HepG2 (cell line): ENCODE measurements around the gene HEXIM1. TPM values are rescaled to one million over a fixed set of nuclear protein-coding genes. Genes with fewer than 3 reads are reported as not detected.
A peak's percentile ranks its signal among the peaks of the same experiment; 100 is the strongest.

Experiments
- CREB3 ChIP-seq: sonication (generic); formaldehyde crosslinking; IDR thresholded peaks from 2 replicates; pipeline ENCODE4 v1.5.0; 2020; ENCODE audit warnings: missing genetic modification reagents
- EEA1 ChIP-seq: sonication (generic); formaldehyde crosslinking; IDR thresholded peaks from 2 replicates; pipeline ENCODE4 v1.5.1; 2020; ENCODE audit warnings: mild to moderate bottlenecking, missing genetic modification reagents, borderline replicate concordance
- HNRNPLL ChIP-seq: fragments of 200-400 bp; formaldehyde crosslinking; IDR thresholded peaks from 2 replicates; pipeline ENCODE4 v1.6.1; 2017; ENCODE audit warnings: mild to moderate bottlenecking, low read depth, low read length; ENCODE audit not compliant: poor library complexity, severe bottlenecking
- MLX ChIP-seq: IDR thresholded peaks from 2 replicates; pipeline ENCODE4 v1.6.1; 2016
- MXD3 ChIP-seq: IDR thresholded peaks from 2 replicates; pipeline ENCODE4 v1.6.1; 2016; ENCODE audit warnings: mild to moderate bottlenecking, missing biosample characterization, missing genetic modification reagents
- MXD4 ChIP-seq: IDR thresholded peaks from 2 replicates; pipeline ENCODE4 v1.6.1; 2016; ENCODE audit warnings: mild to moderate bottlenecking, missing biosample characterization, missing genetic modification reagents
- NCOA1 ChIP-seq: sonication (generic); formaldehyde crosslinking; IDR thresholded peaks from 2 replicates; pipeline ENCODE4 v1.9.0; 2021; ENCODE audit warnings: missing genetic modification reagents
- NR2F6 ChIP-seq, 2 experiments: IDR thresholded peaks; 2 replicates each; pipeline ENCODE4 v1.6.1; 2016; ENCODE audit warnings: antibody characterized with exemption in 1 of 2, mild to moderate bottlenecking in 1 of 2
- PBX3 ChIP-seq: sonication (generic); formaldehyde crosslinking; IDR thresholded peaks from 2 replicates; pipeline ENCODE4 v1.8.1; 2023; ENCODE audit warnings: missing genetic modification reagents, inconsistent platforms, borderline replicate concordance
- PHF8 ChIP-seq: sonication (generic); formaldehyde crosslinking; IDR thresholded peaks from 2 replicates; pipeline ENCODE4 v1.5.0; 2020; ENCODE audit warnings: missing genetic modification reagents
- ZBTB33 ChIP-seq: sonication (generic); formaldehyde crosslinking; IDR thresholded peaks from 2 replicates; pipeline ENCODE4 v1.4.0; 2020; ENCODE audit warnings: missing genetic modification reagents
- ZC3H13 ChIP-seq: sonication (generic); formaldehyde crosslinking; IDR thresholded peaks from 2 replicates; pipeline ENCODE4 v1.8.1; 2023; ENCODE audit warnings: mild to moderate bottlenecking, missing genetic modification reagents, moderate library complexity
- ZNF333 ChIP-seq: sonication (generic); formaldehyde crosslinking; IDR thresholded peaks from 2 replicates; pipeline ENCODE4 v1.4.0; 2020; ENCODE audit warnings: mild to moderate bottlenecking, missing genetic modification reagents, borderline replicate concordance
- ZNF430 ChIP-seq: sonication (generic); formaldehyde crosslinking; IDR thresholded peaks from 2 replicates; pipeline ENCODE4 v1.9.0; 2021; ENCODE audit warnings: mild to moderate bottlenecking, missing genetic modification reagents
- ZNF431 ChIP-seq: sonication (generic); formaldehyde crosslinking; IDR thresholded peaks from 2 replicates; pipeline ENCODE4 v1.9.0; 2022; ENCODE audit warnings: missing genetic modification reagents, low read depth, mild to moderate bottlenecking, borderline replicate concordance
- ZNF563 ChIP-seq: sonication (generic); formaldehyde crosslinking; IDR thresholded peaks from 2 replicates; pipeline ENCODE4 v1.8.0; 2022; ENCODE audit warnings: mild to moderate bottlenecking, moderate library complexity, missing genetic modification reagents
- polyA plus RNA-seq, 8 experiments: library from polyadenylated mRNA; depleted of rRNA in 3 of 8; stranded (reverse) in 7 of 8; unstranded in 1 of 8; fragments of >200 nt; fragmentation: Illumina TruSeq in 4 of 8; extraction: Trizol in 4 of 8; gene quantifications; 2 replicates each; pipeline versions ENCODE4 v1.2.1 to v1.2.3, GENCODE V29; 2011 to 2016; ENCODE audit warnings: low read depth in 4 of 8, missing spikeins in 1 of 8, mixed read lengths in 1 of 8; ENCODE audit not compliant: insufficient read depth in 1 of 8
- total RNA-seq, 5 experiments: library from RNA; depleted of rRNA; stranded (reverse); fragments of >200 nt; fragmentation: Illumina TruSeq; extraction: Trizol; gene quantifications; 2 replicates each; pipeline ENCODE4 v1.2.3, GENCODE V29; 2016; ENCODE audit warnings: low read depth in 1 of 5
- TF ChIP-seq, protein P1 (sequence below): sonication (generic); formaldehyde crosslinking; IDR thresholded peaks from 2 replicates; pipeline ENCODE4 v1.5.1; 2020; ENCODE audit warnings: mild to moderate bottlenecking, missing genetic modification reagents, moderate library complexity
- TF ChIP-seq, protein P2 (sequence below), 2 experiments: sonication (generic) in 1 of 2; formaldehyde crosslinking in 1 of 2; IDR thresholded peaks; 2 replicates each; pipeline versions ENCODE4 v1.4.0 to v1.6.1; 2018 to 2020; ENCODE audit warnings: missing genetic modification reagents in 2 of 2, borderline replicate concordance in 1 of 2, low read depth in 1 of 2, mild to moderate bottlenecking in 1 of 2, missing biosample characterization in 1 of 2

HEXIM1 gene
- total and polyA plus RNA-seq, 2 of the 13 experiments (the other 11 are each of a cell fraction or from before 2014, with no cell fraction given) = 10.5 to 16.6 TPM

DNA sequence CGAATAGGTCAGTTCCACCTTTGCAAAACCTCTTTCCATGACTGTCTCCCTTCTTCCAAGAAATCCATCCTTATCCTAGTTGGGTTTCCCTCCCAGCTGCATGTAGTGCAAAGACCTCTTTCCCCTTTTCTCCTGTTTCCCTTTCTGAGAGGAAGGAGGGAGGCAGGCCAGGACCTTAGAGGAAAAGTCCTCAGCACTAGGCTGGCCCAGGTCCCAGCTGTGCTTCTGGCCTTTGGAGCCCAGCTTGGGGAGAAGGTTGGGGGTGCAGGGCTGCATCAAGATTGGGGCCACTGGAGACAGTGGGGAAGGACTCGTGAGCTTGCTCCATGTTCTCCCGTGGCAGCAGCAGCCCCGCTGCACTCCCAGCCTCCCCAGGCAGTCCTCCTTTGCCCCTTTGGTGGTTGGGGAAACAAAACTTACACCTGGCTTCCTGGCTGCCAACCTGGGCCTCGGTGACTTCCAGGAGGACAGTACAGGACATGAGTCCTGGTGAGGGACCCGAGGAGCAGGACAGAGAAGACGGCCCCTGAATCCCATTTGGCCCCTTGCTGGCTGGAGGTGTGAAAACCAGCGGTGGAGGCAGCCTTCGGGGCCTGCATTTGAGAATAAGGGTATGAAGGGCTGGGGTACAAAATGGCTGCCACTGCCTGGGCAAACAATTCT is 13.9 kb downstream of the HEXIM1 start (continued):
- no peak for TF ChIP-seq CREB3 (CRISPR knock-in tag)
- TF ChIP-seq ZNF431 (CRISPR knock-in tag) = 0 out of 2 replicates have a peak, but pooled peaks have one; percentile 26
- TF ChIP-seq MXD4 (CRISPR knock-in tag) = no peak; the same call in 1 of the 2 replicates
- no peak for TF ChIP-seq PBX3 (CRISPR knock-in tag)
- TF ChIP-seq, protein P1, sequence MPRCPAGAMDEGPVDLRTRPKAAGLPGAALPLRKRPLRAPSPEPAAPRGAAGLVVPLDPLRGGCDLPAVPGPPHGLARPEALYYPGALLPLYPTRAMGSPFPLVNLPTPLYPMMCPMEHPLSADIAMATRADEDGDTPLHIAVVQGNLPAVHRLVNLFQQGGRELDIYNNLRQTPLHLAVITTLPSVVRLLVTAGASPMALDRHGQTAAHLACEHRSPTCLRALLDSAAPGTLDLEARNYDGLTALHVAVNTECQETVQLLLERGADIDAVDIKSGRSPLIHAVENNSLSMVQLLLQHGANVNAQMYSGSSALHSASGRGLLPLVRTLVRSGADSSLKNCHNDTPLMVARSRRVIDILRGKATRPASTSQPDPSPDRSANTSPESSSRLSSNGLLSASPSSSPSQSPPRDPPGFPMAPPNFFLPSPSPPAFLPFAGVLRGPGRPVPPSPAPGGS (CRISPR knock-in tag) = no peak; the same call in 1 of the 2 replicates
- 0 out of 2 replicates have a peak, but pooled peaks have one; percentile 1 for TF ChIP-seq PHF8 (CRISPR knock-in tag)
- TF ChIP-seq, protein P2, sequence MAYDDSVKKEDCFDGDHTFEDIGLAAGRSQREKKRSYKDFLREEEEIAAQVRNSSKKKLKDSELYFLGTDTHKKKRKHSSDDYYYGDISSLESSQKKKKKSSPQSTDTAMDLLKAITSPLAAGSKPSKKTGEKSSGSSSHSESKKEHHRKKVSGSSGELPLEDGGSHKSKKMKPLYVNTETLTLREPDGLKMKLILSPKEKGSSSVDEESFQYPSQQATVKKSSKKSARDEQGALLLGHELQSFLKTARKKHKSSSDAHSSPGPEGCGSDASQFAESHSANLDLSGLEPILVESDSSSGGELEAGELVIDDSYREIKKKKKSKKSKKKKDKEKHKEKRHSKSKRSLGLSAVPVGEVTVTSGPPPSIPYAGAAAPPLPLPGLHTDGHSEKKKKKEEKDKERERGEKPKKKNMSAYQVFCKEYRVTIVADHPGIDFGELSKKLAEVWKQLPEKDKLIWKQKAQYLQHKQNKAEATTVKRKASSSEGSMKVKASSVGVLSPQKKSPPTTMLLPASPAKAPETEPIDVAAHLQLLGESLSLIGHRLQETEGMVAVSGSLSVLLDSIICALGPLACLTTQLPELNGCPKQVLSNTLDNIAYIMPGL (CRISPR knock-in tag; IDR thresholded peaks at IDR 0.05; ENCODE audit: borderline replicate concordance in 1 of 2, low read depth in 1 of 2) = no peak
- TF ChIP-seq ZC3H13 (CRISPR knock-in tag) = no peak
- 0 out of 2 replicates have a peak, but pooled peaks have one; percentile 1 for TF ChIP-seq ZBTB33 (CRISPR knock-in tag)
- TF ChIP-seq EEA1 (CRISPR knock-in tag) = no peak
- TF ChIP-seq HNRNPLL = no peak
- peak; percentile 87 for TF ChIP-seq ZNF563 (CRISPR knock-in tag)
- no peak; the same call in 1 of the 2 replicates for TF ChIP-seq NCOA1 (CRISPR knock-in tag)
- no peak for TF ChIP-seq ZNF333 (CRISPR knock-in tag)
- TF ChIP-seq MLX (CRISPR knock-in tag) = no peak
- no peak; the same call in 1 of the 2 replicates for TF ChIP-seq ZNF430
- TF ChIP-seq MXD3 (CRISPR knock-in tag) = no peak; the same call in 1 of the 2 replicates
- TF ChIP-seq NR2F6 (IDR thresholded peaks at IDR 0.05) = no peak
- TF ChIP-seq NR2F6 (CRISPR knock-in tag; IDR thresholded peaks at IDR 0.05) = no peak
